SK-N-SH treated with all-trans-retinoic acid at 6 μM for 48 hours (cell line): ENCODE data around the gene FNDC3B.

ENCODE experiments used
- ATAC-seq: fragments of 200-7000 bp; cut with Tn5 transposase; 3 replicates; pipeline ENCODE4 v1.9.1; 2020; ENCODE audit warnings: mild to moderate bottlenecking, moderate library complexity
- ARNTL ChIP-seq: fragments of 450-650 bp; formaldehyde crosslinking; IDR thresholded peaks from 2 replicates; pipeline ENCODE4 v1.5.0; 2020; ENCODE audit warnings: low read depth, mild to moderate bottlenecking, moderate library complexity, borderline replicate concordance
- BACH2 ChIP-seq: fragments of 250-450 bp; sonication (Bioruptor Pico); IDR thresholded peaks from 2 replicates; pipeline ENCODE4 v1.9.0; 2021; ENCODE audit warnings: mild to moderate bottlenecking, borderline replicate concordance
- CREB5 ChIP-seq: fragments of 250-450 bp; sonication (Bioruptor Pico); IDR thresholded peaks from 2 replicates; pipeline ENCODE4 v1.5.1; 2020; ENCODE audit warnings: low read depth, mild to moderate bottlenecking, moderate library complexity
- CSDC2 ChIP-seq: fragments of 250-450 bp; sonication (Bioruptor Pico); IDR thresholded peaks from 2 replicates; pipeline ENCODE4 v1.5.0; 2020; ENCODE audit warnings: mild to moderate bottlenecking, moderate library complexity
- CSRNP3 ChIP-seq: fragments of 250-450 bp; sonication (Bioruptor Pico); IDR thresholded peaks from 2 replicates; pipeline ENCODE4 v1.5.1; 2021; ENCODE audit warnings: mild to moderate bottlenecking, moderate library complexity
- ESRRG ChIP-seq: fragments of 250-450 bp; sonication (Bioruptor Pico); IDR thresholded peaks from 2 replicates; pipeline ENCODE4 v1.6.1; 2021; ENCODE audit warnings: mild to moderate bottlenecking
- GLIS3 ChIP-seq: fragments of 250-450 bp; sonication (Bioruptor Pico); IDR thresholded peaks from 2 replicates; pipeline ENCODE4 v1.5.0; 2020; ENCODE audit warnings: mild to moderate bottlenecking, moderate library complexity
- ISL1 ChIP-seq: fragments of 250-450 bp; sonication (Bioruptor Pico); IDR thresholded peaks from 2 replicates; pipeline ENCODE4 v2.1.2; 2022; ENCODE audit warnings: mild to moderate bottlenecking, moderate library complexity
- OSR1 ChIP-seq: fragments of 250-450 bp; sonication (Bioruptor Pico); IDR thresholded peaks from 2 replicates; pipeline ENCODE4 v1.8.0; 2022; ENCODE audit warnings: moderate library complexity, mild to moderate bottlenecking, inconsistent platforms
- PATZ1 ChIP-seq: fragments of 250-450 bp; sonication (Bioruptor Pico); IDR thresholded peaks from 2 replicates; pipeline ENCODE4 v1.8.0; 2020; ENCODE audit warnings: mild to moderate bottlenecking, moderate library complexity, borderline replicate concordance
- POU6F1 ChIP-seq: fragments of 250-450 bp; sonication (Bioruptor Pico); IDR thresholded peaks from 2 replicates; pipeline ENCODE4 v1.8.0; 2021; ENCODE audit warnings: low read depth, mild to moderate bottlenecking, moderate library complexity, borderline replicate concordance
- PPARA ChIP-seq: fragments of 250-450 bp; sonication (Bioruptor Pico); IDR thresholded peaks from 2 replicates; pipeline ENCODE4 v1.5.0; 2020; ENCODE audit warnings: mild to moderate bottlenecking, borderline replicate concordance
- RARB ChIP-seq: fragments of 250-450 bp; sonication (Bioruptor Pico); IDR thresholded peaks from 2 replicates; pipeline ENCODE4 v1.8.0; 2021; ENCODE audit warnings: mild to moderate bottlenecking, moderate library complexity
- TCF4 ChIP-seq: fragments of 250-450 bp; sonication (Bioruptor Pico); IDR thresholded peaks from 2 replicates; pipeline ENCODE4 v1.8.0; 2021; ENCODE audit warnings: mild to moderate bottlenecking, moderate library complexity, borderline replicate concordance
- TOX ChIP-seq: fragments of 250-450 bp; sonication (Bioruptor Pico); IDR thresholded peaks from 2 replicates; pipeline ENCODE4 v1.8.0; 2021; ENCODE audit warnings: mild to moderate bottlenecking, moderate library complexity, borderline replicate concordance
- TSHZ2 ChIP-seq: fragments of 250-450 bp; sonication (Bioruptor Pico); IDR thresholded peaks from 2 replicates; pipeline ENCODE4 v1.5.0; 2020; ENCODE audit warnings: mild to moderate bottlenecking, moderate library complexity
- ZC3H10 ChIP-seq: fragments of 250-450 bp; sonication (Bioruptor Pico); IDR thresholded peaks from 2 replicates; pipeline ENCODE4 v1.5.1; 2021; ENCODE audit warnings: mild to moderate bottlenecking, moderate library complexity
- ZNF70 ChIP-seq: fragments of 450-650 bp; formaldehyde crosslinking; IDR thresholded peaks from 2 replicates; pipeline ENCODE4 v1.5.0; 2020; ENCODE audit warnings: mild to moderate bottlenecking, moderate library complexity
- ZNF8 ChIP-seq: fragments of 450-650 bp; formaldehyde crosslinking; IDR thresholded peaks from 2 replicates; pipeline ENCODE4 v1.5.0; 2020; ENCODE audit warnings: mild to moderate bottlenecking, moderate library complexity

The FNDC3B gene

GRCh38 chr3:172300187-172300586 lies 260.8 kb downstream of the FNDC3B start:
- no peak for TF ChIP-seq TOX (CRISPR knock-in tag)
- ATAC-seq, result no peak

- TF ChIP-seq OSR1 (no peak), ZNF8 (CRISPR knock-in tag) (no peak), CSRNP3 (no peak), ARNTL (CRISPR knock-in tag) (no peak), ZC3H10 (no peak), TOX (CRISPR knock-in tag) (no peak), CSDC2 (no peak)
- no peak for ATAC-seq
These were observed 261.5 kb downstream of the FNDC3B start for GRCh38 chr3:172300862-172301261.

- TF ChIP-seq PPARA (CRISPR knock-in tag) (no peak), PATZ1 (no peak), GLIS3 (no peak), BACH2 (no peak), RARB (CRISPR knock-in tag) (no peak), TCF4 (no peak), ESRRG (CRISPR knock-in tag) (no peak), CSRNP3 (no peak), ARNTL (CRISPR knock-in tag) (no peak), TSHZ2 (CRISPR knock-in tag) (no peak), ZNF70 (CRISPR knock-in tag) (no peak)
- no peak for ATAC-seq
These were observed 262.8 kb downstream of the FNDC3B start for GRCh38 chr3:172302203-172302602.

- no peak for ATAC-seq
- TF ChIP-seq CSDC2, result no peak
- peak; percentile 64 for TF ChIP-seq ISL1 (CRISPR knock-in tag)
- no peak for TF ChIP-seq POU6F1 (CRISPR knock-in tag)
These were observed 263.8 kb downstream of the FNDC3B start for GRCh38 chr3:172303181-172303580.

- no peak for TF ChIP-seq CSDC2
- TF ChIP-seq OSR1, result no peak
- TF ChIP-seq POU6F1 (CRISPR knock-in tag), result no peak
- TF ChIP-seq ISL1 (CRISPR knock-in tag), result no peak
- no peak for TF ChIP-seq CREB5
- no peak for ATAC-seq
These were observed 264.7 kb downstream of the FNDC3B start for GRCh38 chr3:172303941-172304558.
